HCT116 (cell line): ENCODE data around the gene WNT9B. TPM values are rescaled to one million over a fixed set of nuclear protein-coding genes. Genes with fewer than 3 reads are reported as not detected.

Experiments used
- ATAC-seq: fragments of 200-7000 bp; cut with Tn5 transposase; 2 replicates; pipeline ENCODE4 v1.9.1; 2020; ENCODE audit warnings: mild to moderate bottlenecking, moderate library complexity
- BruUV-seq: library from RNA; stranded (reverse); fragments of 400-500 nt; replicated peaks from 2 replicates; lab custom pipeline; 2021; lab: Mats Ljungman, UMichigan
- CTCF ChIA-PET: fragments of 300-600 bp; sonication (Branson Sonifier 250); formaldehyde crosslinking; loops from one replicate; lab custom pipeline; 2021; ENCODE audit warnings: antibody characterized with exemption; lab: Charles Lee
- POLR2A ChIA-PET: fragments of 300-600, 350-600 bp; sonication (Branson Sonifier 250); formaldehyde crosslinking; loops from one replicate; lab custom pipeline; 2021; ENCODE audit warnings: antibody characterized with exemption; lab: Charles Lee
- RAD21 ChIA-PET, 2 experiments: fragments of 300-600 bp; sonication (Branson Sonifier 250); formaldehyde crosslinking; loops; one replicate each; lab custom pipeline; 2023; ENCODE audit warnings: low total read pairs in 2 of 2; ENCODE audit not compliant: uncharacterized antibody in 2 of 2, unreplicated experiment in 2 of 2, low non-redundant PET in 1 of 2; lab: Charles Lee
- DNase-seq: peaks from one replicate; pipeline ENCODE4 v3.0.0-alpha.2; 2010; ENCODE audit warnings: low read depth, low spot score
- H2AFZ ChIP-seq: fragments of 200-600 bp; shearing (Covaris generic), sonication (generic); 2 replicates; pipeline ENCODE4 v1.6.1; 2017; ENCODE audit warnings: low read depth, mixed run types, mixed read lengths, antibody characterized with exemption, low read length; ENCODE audit not compliant: poor library complexity, severe bottlenecking
- H3K27ac ChIP-seq: 2 replicates; pipeline ENCODE4 v1.5.1; 2012; ENCODE audit warnings: low read depth, low read length
- H3K27me3 ChIP-seq: fragments of 200-600 bp; sonication (generic); 2 replicates; pipeline ENCODE4 v1.6.1; 2016; ENCODE audit warnings: mixed run types, low read length, mixed read lengths; ENCODE audit not compliant: insufficient read depth
- H3K36me3 ChIP-seq, 2 experiments: fragments of 200-500 bp in 1 of 2; fragments of 200-600 bp in 1 of 2; sonication (Bioruptor generic) in 1 of 2; sonication (generic) in 1 of 2; 2 replicates each; pipeline versions ENCODE4 v1.5.1 to v1.6.1; 2014 to 2016; ENCODE audit warnings: low read length in 2 of 2, inconsistent platforms in 1 of 2, mixed read lengths in 1 of 2, mixed run types in 1 of 2; ENCODE audit not compliant: insufficient read depth in 2 of 2, control insufficient read depth in 1 of 2
- H3K4me1 ChIP-seq, 2 experiments: fragments of 200-600 bp in 1 of 2; sonication (generic) in 1 of 2; 2 replicates each; pipeline versions ENCODE4 v1.5.1 to v1.6.1; 2012 to 2017; ENCODE audit warnings: low read length in 2 of 2, inconsistent platforms in 1 of 2, mild to moderate bottlenecking in 1 of 2, mixed read lengths in 1 of 2, mixed run types in 1 of 2, moderate library complexity in 1 of 2; ENCODE audit not compliant: insufficient read depth in 2 of 2, control insufficient read depth in 1 of 2
- H3K4me2 ChIP-seq: fragments of 200-600 bp; sonication (generic); 2 replicates; pipeline ENCODE4 v1.6.1; 2017; ENCODE audit warnings: mixed run types, low read length, mixed read lengths
- H3K4me3 ChIP-seq, 2 experiments: fragments of 200-600 bp in 1 of 2; sonication (generic) in 1 of 2; replicated peaks in 1 of 2; 2 replicates each; pipeline ENCODE4 v1.5.1; 2011 to 2016; ENCODE audit warnings: low read length in 2 of 2, control low read depth in 1 of 2, low read depth in 1 of 2, mild to moderate bottlenecking in 1 of 2, mixed read lengths in 1 of 2, mixed run types in 1 of 2
- H3K79me2 ChIP-seq: fragments of 200-600 bp; sonication (generic); 2 replicates; pipeline ENCODE4 v1.6.1; 2017; ENCODE audit warnings: mild to moderate bottlenecking, mixed run types, low read length, moderate library complexity, mixed read lengths; ENCODE audit not compliant: insufficient read depth
- H3K9ac ChIP-seq: fragments of 200-600 bp; sonication (generic); 2 replicates; pipeline ENCODE4 v1.6.1; 2016; ENCODE audit warnings: low read length, mixed read lengths
- H3K9me2 ChIP-seq: fragments of 200-600 bp; sonication (generic), shearing (Covaris generic); 2 replicates; pipeline ENCODE4 v1.6.1; 2017; ENCODE audit warnings: mixed run types, mild to moderate bottlenecking, moderate library complexity; ENCODE audit not compliant: insufficient read depth
- H3K9me3 ChIP-seq, 2 experiments: fragments of 200-500 bp in 1 of 2; fragments of 200-600 bp in 1 of 2; sonication (Bioruptor generic) in 1 of 2; sonication (generic) in 1 of 2; 2 replicates each; pipeline ENCODE4 v1.6.1; 2014 to 2017; ENCODE audit warnings: low read length in 2 of 2, mixed read lengths in 2 of 2, inconsistent platforms in 1 of 2, low read depth in 1 of 2, mild to moderate bottlenecking in 1 of 2, mixed run types in 1 of 2, moderate library complexity in 1 of 2; ENCODE audit not compliant: control insufficient read depth in 1 of 2, insufficient read depth in 1 of 2
- H4K20me1 ChIP-seq: fragments of 200-600 bp; sonication (generic), shearing (Covaris generic); 2 replicates; pipeline ENCODE4 v1.6.1; 2017; ENCODE audit warnings: mixed run types, mild to moderate bottlenecking, moderate library complexity; ENCODE audit not compliant: insufficient read depth
- CBX3 ChIP-seq: IDR thresholded peaks from 2 replicates; pipeline ENCODE4 v1.6.1; 2012; ENCODE audit warnings: low read depth
- ELF1 ChIP-seq: IDR thresholded peaks from 2 replicates; pipeline ENCODE4 v1.6.1; 2012; ENCODE audit warnings: low read depth, borderline replicate concordance
- EZH2 ChIP-seq: fragments of 200-600 bp; sonication (generic); IDR thresholded peaks from 2 replicates; pipeline ENCODE4 v1.6.1; 2017; ENCODE audit warnings: antibody characterized with exemption, mixed run types
- EZH2phosphoT487 ChIP-seq: fragments of 200-600 bp; IDR thresholded peaks from 2 replicates; pipeline ENCODE4 v1.6.1; 2018; ENCODE audit warnings: antibody characterized with exemption, borderline replicate concordance
- FOSL1 ChIP-seq: IDR thresholded peaks from 2 replicates; pipeline ENCODE4 v1.6.1; 2012; ENCODE audit warnings: low read depth
- JUND ChIP-seq: IDR thresholded peaks from 2 replicates; pipeline ENCODE4 v1.6.1; 2012
- POLR2A ChIP-seq: IDR thresholded peaks from 2 replicates; pipeline ENCODE4 v1.7.0; 2011; ENCODE audit warnings: borderline replicate concordance; ENCODE audit not compliant: insufficient read depth, insufficient read length; ENCODE audit errors: extremely low read depth
- POLR2AphosphoS5 ChIP-seq: IDR thresholded peaks from 2 replicates; pipeline ENCODE4 v1.6.1; 2011; ENCODE audit warnings: mild to moderate bottlenecking, low read depth, low read length, moderate library complexity
- RAD21 ChIP-seq: IDR thresholded peaks from 2 replicates; pipeline ENCODE4 v1.6.1; 2012; ENCODE audit warnings: low read depth, mild to moderate bottlenecking
- SIN3A ChIP-seq: IDR thresholded peaks from 2 replicates; pipeline ENCODE4 v1.6.1; 2012; ENCODE audit warnings: low read depth
- SP1 ChIP-seq: IDR thresholded peaks from 2 replicates; pipeline ENCODE4 v1.6.1; 2012; ENCODE audit warnings: low read depth
- SRF ChIP-seq: IDR thresholded peaks from 2 replicates; pipeline ENCODE4 v1.6.1; 2012; ENCODE audit warnings: low read depth
- TCF7L2 ChIP-seq: IDR thresholded peaks from 2 replicates; pipeline ENCODE4 v1.7.0; 2011; ENCODE audit warnings: borderline replicate concordance, inconsistent platforms; ENCODE audit not compliant: insufficient read depth, insufficient read length; ENCODE audit errors: extremely low read depth
- ZFX ChIP-seq: fragments of 450-650 bp; IDR thresholded peaks from 2 replicates; pipeline ENCODE4 v1.6.1; 2017
- ZNF274 ChIP-seq: fragments of 200-500 bp; sonication (Bioruptor generic); IDR thresholded peaks from 2 replicates; pipeline ENCODE4 v1.6.1; 2014; ENCODE audit warnings: mild to moderate bottlenecking, low read depth, low read length, inconsistent platforms
- intact Hi-C: fragments of 100-400 bp; cut with micrococcal nuclease; formaldehyde crosslinking; loops from 2 replicates; pipeline ENCODE4 v1.10.0; 2022
- total RNA-seq: library from RNA; stranded (reverse); gene quantifications from one replicate; pipeline ENCODE4 v1.2.1, GENCODE V29; 2021; ENCODE audit not compliant: unreplicated experiment
- TF ChIP-seq, protein P1 (sequence below), 3 experiments: fragments of 200-600 bp in 1 of 3; sonication (generic) in 1 of 3; IDR thresholded peaks in 2 of 3; conservative IDR thresholded peaks in 1 of 3; 2 replicates each; pipeline ENCODE4 v1.5.1; 2012 to 2017; ENCODE audit warnings: low read depth in 2 of 3, low read length in 2 of 3, antibody characterized with exemption in 1 of 3, borderline replicate concordance in 1 of 3, control low read depth in 1 of 3, mild to moderate bottlenecking in 1 of 3, mixed read lengths in 1 of 3, mixed run types in 1 of 3, moderate library complexity in 1 of 3; ENCODE audit not compliant: insufficient read depth in 1 of 3
- TF ChIP-seq, protein P2 (sequence below): IDR thresholded peaks from 2 replicates; pipeline ENCODE4 v1.6.1; 2012
- TF ChIP-seq, protein P3 (sequence below): IDR thresholded peaks from 2 replicates; pipeline ENCODE4 v1.6.1; 2011; ENCODE audit warnings: mild to moderate bottlenecking, low read length, moderate library complexity; ENCODE audit not compliant: insufficient replicate concordance; ENCODE audit errors: extremely low read depth

The WNT9B gene
- total RNA-seq, 1 experiment from 2014 or later = not detected

DNA sequence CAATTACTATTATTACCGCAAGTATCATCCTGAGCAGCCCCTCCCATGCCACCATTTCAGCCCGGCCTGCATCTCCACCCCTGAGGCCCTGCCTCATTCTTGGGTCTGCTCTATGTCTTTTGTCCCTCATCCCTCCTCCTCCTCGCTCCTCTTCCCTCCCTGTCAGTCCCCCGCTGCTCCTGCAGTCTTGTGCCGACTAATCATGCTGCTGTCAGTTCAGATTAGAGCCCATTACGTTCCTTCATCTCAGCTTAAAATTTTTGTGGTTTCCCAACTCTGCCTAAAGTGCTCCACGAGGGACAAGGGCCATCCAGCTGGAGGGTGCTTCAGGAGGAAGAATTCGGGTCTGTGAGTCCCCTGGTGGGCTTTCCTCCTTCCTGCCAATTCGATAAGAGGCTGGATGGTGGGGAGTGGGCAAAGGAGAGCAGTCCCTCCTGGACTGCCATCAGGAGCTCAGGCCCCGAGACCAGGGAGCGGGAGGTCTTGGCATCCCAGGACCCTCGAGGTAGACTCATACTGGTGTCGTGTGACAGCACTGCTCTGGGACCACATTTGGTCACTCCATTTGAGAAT lies 38.7 kb downstream of the WNT9B start:
- H3K27ac ChIP-seq = no peak overlapping the region
- ChIA-PET CTCF (interaction anchor here (0.6 kb wide), 1 partner anchor 1841 kb away, joined by 3 read pairs; no protein-coding TSS in a partner anchor), POLR2A (interaction anchor here (0.6 kb wide), 1 partner anchor 1077 kb away, joined by 3 read pairs; no protein-coding TSS in a partner anchor), RAD21 (no interaction called here)
- no peaks in the 10 kb centered on the region for H3K4me1 ChIP-seq
- no peak overlapping the region for H3K4me3 ChIP-seq
- no peak overlapping the region for H2AFZ ChIP-seq
- H3K27me3 ChIP-seq = peaks cover 14% of the 10 kb centered on the region; the same call in 1 of the 2 replicates
- BruUV-seq = no TSS peak
- TF ChIP-seq RAD21 (no peak), CBX3 (no peak), EZH2phosphoT487 (no peak)
- TF ChIP-seq, protein P1, sequence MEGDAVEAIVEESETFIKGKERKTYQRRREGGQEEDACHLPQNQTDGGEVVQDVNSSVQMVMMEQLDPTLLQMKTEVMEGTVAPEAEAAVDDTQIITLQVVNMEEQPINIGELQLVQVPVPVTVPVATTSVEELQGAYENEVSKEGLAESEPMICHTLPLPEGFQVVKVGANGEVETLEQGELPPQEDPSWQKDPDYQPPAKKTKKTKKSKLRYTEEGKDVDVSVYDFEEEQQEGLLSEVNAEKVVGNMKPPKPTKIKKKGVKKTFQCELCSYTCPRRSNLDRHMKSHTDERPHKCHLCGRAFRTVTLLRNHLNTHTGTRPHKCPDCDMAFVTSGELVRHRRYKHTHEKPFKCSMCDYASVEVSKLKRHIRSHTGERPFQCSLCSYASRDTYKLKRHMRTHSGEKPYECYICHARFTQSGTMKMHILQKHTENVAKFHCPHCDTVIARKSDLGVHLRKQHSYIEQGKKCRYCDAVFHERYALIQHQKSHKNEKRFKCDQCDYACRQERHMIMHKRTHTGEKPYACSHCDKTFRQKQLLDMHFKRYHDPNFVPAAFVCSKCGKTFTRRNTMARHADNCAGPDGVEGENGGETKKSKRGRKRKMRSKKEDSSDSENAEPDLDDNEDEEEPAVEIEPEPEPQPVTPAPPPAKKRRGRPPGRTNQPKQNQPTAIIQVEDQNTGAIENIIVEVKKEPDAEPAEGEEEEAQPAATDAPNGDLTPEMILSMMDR (IDR thresholded peaks at IDR 0.05 in 2 of 3, conservative IDR thresholded peaks at IDR 0.05 in 1 of 3; ENCODE audit: borderline replicate concordance in 1 of 3, insufficient read depth in 1 of 3, low read depth in 2 of 3, low read length in 2 of 3) = no peak
- no peaks in the 10 kb centered on the region for H3K9me2 ChIP-seq
- no peak for DNase-seq
- ATAC-seq = no peak; the same call in 1 of the 2 replicates
- no peak overlapping the region for H3K4me2 ChIP-seq
- no peaks in the 10 kb centered on the region for H3K79me2 ChIP-seq
- intact Hi-C loops = no loop called here
- H3K36me3 ChIP-seq = no peaks in the 10 kb centered on the region
- no peaks in the 10 kb centered on the region for H4K20me1 ChIP-seq
- no peak overlapping the region for H3K9ac ChIP-seq
- no peaks in the 10 kb centered on the region for H3K9me3 ChIP-seq

DNA sequence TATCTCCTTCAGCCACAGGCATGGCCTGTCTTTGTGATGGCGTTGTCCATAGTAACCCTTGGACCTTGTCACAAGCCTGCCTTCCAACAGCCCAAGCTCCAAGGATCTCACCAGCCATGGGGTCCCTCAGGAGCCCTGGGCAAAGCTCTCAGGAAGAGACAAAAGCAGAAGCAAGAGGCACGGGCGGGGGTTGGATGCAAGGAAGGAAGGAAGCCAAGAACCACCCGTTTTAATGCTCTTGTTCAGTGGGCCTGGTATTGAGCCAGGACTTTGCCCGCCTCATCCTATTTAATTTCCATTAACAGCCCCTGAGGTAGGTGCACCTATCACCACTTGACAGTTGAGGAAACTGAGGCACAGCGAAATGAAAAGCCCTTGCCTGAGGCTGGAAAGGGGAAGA lies 39.3 kb downstream of the WNT9B start:
- Histone ChIP-seq H4K20me1 (no peaks in the 10 kb centered on the region), H3K9me3 (no peaks in the 10 kb centered on the region), H3K79me2 (no peaks in the 10 kb centered on the region), H3K4me2 (no peak overlapping the region), H3K4me1 (no peaks in the 10 kb centered on the region), H3K9me2 (no peaks in the 10 kb centered on the region), H3K27me3 (peaks cover 14% of the 10 kb centered on the region; the same call in 1 of the 2 replicates), H3K36me3 (no peaks in the 10 kb centered on the region), H3K9ac (no peak overlapping the region), H3K4me3 (no peak overlapping the region), H3K27ac (no peak overlapping the region), H2AFZ (no peak overlapping the region)
- ChIA-PET RAD21 (no interaction called here), POLR2A (no interaction called here), CTCF (no interaction called here)
- BruUV-seq = no TSS peak
- ATAC-seq (no peak), DNase-seq (no peak)
- intact Hi-C loops = no loop called here
- TF ChIP-seq EZH2phosphoT487 = no peak
- TF ChIP-seq JUND = no peak
- TF ChIP-seq POLR2A = no peak
- TF ChIP-seq SP1 = no peak
- TF ChIP-seq SIN3A = no peak
- TF ChIP-seq FOSL1 = no peak
- TF ChIP-seq, protein P2, sequence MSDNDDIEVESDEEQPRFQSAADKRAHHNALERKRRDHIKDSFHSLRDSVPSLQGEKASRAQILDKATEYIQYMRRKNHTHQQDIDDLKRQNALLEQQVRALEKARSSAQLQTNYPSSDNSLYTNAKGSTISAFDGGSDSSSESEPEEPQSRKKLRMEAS = no peak
- no peak for TF ChIP-seq TCF7L2
- no peak for TF ChIP-seq POLR2AphosphoS5
- no peak for TF ChIP-seq EZH2
- TF ChIP-seq, protein P3, sequence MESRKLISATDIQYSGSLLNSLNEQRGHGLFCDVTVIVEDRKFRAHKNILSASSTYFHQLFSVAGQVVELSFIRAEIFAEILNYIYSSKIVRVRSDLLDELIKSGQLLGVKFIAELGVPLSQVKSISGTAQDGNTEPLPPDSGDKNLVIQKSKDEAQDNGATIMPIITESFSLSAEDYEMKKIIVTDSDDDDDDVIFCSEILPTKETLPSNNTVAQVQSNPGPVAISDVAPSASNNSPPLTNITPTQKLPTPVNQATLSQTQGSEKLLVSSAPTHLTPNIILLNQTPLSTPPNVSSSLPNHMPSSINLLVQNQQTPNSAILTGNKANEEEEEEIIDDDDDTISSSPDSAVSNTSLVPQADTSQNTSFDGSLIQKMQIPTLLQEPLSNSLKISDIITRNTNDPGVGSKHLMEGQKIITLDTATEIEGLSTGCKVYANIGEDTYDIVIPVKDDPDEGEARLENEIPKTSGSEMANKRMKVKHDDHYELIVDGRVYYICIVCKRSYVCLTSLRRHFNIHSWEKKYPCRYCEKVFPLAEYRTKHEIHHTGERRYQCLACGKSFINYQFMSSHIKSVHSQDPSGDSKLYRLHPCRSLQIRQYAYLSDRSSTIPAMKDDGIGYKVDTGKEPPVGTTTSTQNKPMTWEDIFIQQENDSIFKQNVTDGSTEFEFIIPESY = no peak
- no peak for TF ChIP-seq SRF
- TF ChIP-seq ELF1 = no peak
- TF ChIP-seq ZNF274 = no peak
- no peak for TF ChIP-seq ZFX
